WI38 (cell line): ENCODE measurements around the gene HK1.

Source experiments
- H3K4me3 ChIP-seq: 2 replicates; pipeline ENCODE4 v1.5.1; 2011; ENCODE audit warnings: low read depth, mild to moderate bottlenecking, control low read depth, low read length
- CTCF ChIP-seq: IDR thresholded peaks from 2 replicates; pipeline ENCODE4 v1.5.1; 2012; ENCODE audit warnings: low read depth, mild to moderate bottlenecking, control low read depth, low read length

Gene HK1

DNA sequence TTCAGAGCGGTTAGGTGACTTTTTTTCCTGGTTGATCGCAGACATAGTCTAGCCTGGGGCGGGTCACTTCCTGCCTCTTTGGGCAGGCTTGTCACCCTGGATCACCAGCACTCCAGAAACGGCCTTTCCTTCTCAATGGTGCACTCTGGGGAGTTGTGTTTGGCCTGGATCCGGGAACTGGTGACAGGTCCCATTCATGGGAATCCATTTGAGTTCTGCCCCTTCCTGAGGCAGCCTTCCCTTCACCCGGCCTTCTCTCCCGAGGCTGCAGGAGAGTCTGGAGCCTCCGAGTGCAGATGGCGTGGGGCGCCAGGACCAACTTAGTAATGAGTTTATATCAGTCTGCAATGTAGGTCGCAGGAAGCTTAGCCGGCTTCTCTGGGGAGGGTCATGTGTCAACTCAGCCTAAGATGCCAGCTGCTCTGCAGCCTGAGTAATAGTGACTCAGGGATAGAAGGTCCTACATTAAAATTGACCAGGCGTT, 84.2 kb downstream of the HK1 start:
- no peak overlapping the region for H3K4me3 ChIP-seq
- TF ChIP-seq CTCF: no peak

GRCh38 chr10:69363666-69364065, 85.4 kb downstream of the HK1 start:
- no peak overlapping the region for H3K4me3 ChIP-seq
- TF ChIP-seq CTCF: no peak

DNA sequence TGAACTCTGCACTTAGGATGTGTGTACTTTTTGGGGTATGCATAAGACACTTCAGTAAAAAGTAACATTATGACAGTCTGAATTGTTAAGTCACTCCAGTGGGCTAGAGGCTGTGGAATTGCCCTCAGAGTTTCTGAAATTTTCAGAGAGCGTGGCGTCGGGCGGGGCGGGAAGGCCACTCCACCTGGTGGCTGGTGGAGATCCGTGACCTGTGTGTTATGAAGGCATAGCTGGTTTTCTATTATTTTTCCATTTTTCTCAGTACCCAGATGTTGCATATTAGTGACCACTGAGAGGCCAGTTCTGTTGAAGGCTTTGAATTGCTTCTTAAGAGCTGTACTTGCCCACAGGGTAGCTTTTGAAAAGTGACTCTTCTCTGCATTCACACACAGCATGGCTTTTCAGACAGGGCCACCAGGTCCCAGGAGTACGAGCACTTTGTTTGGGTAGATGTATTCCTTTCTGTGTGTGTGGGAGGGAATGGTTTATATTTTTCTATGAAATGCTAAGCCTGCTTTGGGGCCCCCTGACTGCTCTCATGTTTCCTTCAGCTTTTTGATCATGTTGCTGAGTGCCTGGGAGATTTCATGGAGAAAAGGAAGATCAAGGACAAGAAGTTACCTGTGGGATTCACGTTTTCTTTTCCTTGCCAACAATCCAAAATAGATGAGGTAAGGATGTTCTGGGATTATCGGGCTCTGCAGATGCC, 86.1 kb downstream of the HK1 start:
- no peak for TF ChIP-seq CTCF
- H3K4me3 ChIP-seq: no peak overlapping the region

DNA sequence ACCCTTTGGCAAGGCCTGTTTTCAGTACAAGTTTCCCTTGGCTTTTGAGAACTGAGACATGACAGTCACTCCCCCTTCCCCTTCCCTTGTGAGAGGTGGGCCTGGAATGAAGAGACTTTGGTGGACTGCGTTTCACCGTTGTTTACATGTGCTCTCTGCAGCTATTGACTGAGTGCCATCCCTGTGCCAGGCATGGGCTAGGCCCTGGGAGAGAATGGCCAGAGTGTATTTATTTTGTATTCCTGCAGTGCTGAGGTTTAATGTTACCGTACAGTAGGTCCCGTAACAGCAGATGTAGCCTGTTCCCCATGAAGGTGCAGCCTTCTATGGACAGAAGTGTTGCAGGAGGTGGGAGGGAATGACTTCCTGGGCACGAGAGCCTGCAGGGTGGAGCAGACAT, 88.4 kb downstream of the HK1 start:
- TF ChIP-seq CTCF: no peak
- no peak overlapping the region for H3K4me3 ChIP-seq

- no peak for TF ChIP-seq CTCF
- no peak overlapping the region for H3K4me3 ChIP-seq
Measured at GRCh38 chr10:69367469-69367868, 89.2 kb downstream of the HK1 start.

GRCh38 chr10:69372126-69372980, 94.1 kb downstream of the HK1 start:
- TF ChIP-seq CTCF: no peak
- no peak overlapping the region for H3K4me3 ChIP-seq

DNA sequence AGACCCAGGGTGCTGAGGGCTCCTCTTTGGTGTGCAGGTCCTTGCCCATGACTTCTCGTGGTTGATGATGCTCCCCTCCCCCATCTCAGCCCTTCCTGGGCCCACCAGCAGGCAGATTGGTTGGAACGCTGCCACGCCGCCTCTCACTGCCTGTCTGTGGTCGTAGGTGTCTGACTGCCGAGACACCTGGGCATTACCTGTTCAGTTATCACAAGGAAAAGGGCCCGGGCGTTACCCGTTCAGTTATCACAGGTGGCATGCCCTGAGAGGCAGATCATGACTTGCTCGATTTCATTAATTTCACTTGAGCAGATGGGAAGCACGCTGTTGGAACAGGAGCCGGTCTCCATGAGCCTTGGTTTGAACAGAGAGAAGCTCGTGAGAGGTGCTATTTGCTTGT, 95.9 kb downstream of the HK1 start:
- TF ChIP-seq CTCF: no peak
- no peak overlapping the region for H3K4me3 ChIP-seq
